Measurements from ENCODE around the gene ZYG11B.
"Not testable (repeated sequence)": the region's sequence is repeated elsewhere in the genome, so short reads cannot be mapped to it uniquely, and the experiment has no call there.

Gene ZYG11B

GRCh38 chr1:52692697-52693096 is 33.6 kb upstream of the ZYG11B start:
- no peak for FAIRE-seq
- TF ChIP-seq POLR2A (IDR thresholded peaks at IDR 0.05; ENCODE audit: low read depth, low read length) = no peak
- TF ChIP-seq TAF1 (IDR thresholded peaks at IDR 0.05; ENCODE audit: borderline replicate concordance, low read depth, low read length) = no peak
- no peak for TF ChIP-seq POLR2AphosphoS5 (IDR thresholded peaks at IDR 0.05; ENCODE audit: low read depth, low read length)

DNA sequence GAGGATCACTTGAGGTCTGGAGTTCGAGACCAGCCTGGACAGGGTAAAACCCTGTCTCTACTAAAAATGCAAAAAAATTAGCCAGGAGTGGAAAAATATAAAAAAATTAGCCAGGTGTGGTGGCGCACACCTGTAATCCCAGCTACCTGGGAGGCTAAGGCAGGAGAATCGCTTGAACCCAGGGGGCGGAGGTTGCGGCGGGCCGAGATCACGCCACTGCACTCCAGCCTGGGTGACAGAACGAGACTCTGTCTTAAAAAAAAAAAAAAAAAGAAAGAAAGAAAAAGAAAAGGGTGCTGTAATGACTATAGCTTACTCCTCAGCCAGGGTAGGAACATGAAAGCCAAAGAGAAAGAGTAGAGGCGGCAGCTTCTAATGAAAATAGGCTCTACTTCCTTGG is 32.9 kb upstream of the ZYG11B start:
- not testable (repeated sequence) for FAIRE-seq; DNase-seq (ENCODE audit: insufficient read length)

More at GRCh38 chr1:52692697-52693096, 33.6 kb upstream of the ZYG11B start:
- no peak for DNase-seq (ENCODE audit: insufficient read length)

DNA sequence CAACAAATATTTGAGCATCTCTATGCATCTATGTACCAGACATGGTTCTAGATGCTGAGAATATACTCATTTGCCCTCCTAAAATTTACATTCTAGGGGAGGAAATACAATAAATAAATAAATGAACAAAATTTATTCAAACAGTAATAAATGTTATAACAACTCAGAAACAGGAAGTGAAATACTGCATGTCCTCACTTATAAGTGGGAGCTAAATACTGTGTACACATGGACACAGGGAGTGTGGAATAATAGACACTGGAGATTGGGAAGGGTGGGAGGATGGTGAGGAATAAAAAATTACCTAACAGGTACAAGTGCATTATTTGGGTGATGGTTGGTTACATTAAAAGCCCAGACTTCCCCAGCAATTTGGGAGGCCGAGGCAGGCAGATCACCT is 32.4 kb upstream of the ZYG11B start:
- FAIRE-seq = no peak
- no peak for DNase-seq (ENCODE audit: insufficient read length)
- no peak for TF ChIP-seq TAF1 (IDR thresholded peaks at IDR 0.05; ENCODE audit: borderline replicate concordance, low read depth, low read length)
- no peak for TF ChIP-seq POLR2AphosphoS5 (IDR thresholded peaks at IDR 0.05; ENCODE audit: low read depth, low read length)
- no peak for TF ChIP-seq POLR2A (IDR thresholded peaks at IDR 0.05; ENCODE audit: low read depth, low read length)

GRCh38 chr1:52695627-52696026 is 30.6 kb upstream of the ZYG11B start:
- DNase-seq (ENCODE audit: insufficient read length) = no peak
- no peak for FAIRE-seq
- no peak for TF ChIP-seq POLR2A (IDR thresholded peaks at IDR 0.05; ENCODE audit: low read depth, low read length)
- TF ChIP-seq TAF1 (IDR thresholded peaks at IDR 0.05; ENCODE audit: borderline replicate concordance, low read depth, low read length) = no peak

DNA sequence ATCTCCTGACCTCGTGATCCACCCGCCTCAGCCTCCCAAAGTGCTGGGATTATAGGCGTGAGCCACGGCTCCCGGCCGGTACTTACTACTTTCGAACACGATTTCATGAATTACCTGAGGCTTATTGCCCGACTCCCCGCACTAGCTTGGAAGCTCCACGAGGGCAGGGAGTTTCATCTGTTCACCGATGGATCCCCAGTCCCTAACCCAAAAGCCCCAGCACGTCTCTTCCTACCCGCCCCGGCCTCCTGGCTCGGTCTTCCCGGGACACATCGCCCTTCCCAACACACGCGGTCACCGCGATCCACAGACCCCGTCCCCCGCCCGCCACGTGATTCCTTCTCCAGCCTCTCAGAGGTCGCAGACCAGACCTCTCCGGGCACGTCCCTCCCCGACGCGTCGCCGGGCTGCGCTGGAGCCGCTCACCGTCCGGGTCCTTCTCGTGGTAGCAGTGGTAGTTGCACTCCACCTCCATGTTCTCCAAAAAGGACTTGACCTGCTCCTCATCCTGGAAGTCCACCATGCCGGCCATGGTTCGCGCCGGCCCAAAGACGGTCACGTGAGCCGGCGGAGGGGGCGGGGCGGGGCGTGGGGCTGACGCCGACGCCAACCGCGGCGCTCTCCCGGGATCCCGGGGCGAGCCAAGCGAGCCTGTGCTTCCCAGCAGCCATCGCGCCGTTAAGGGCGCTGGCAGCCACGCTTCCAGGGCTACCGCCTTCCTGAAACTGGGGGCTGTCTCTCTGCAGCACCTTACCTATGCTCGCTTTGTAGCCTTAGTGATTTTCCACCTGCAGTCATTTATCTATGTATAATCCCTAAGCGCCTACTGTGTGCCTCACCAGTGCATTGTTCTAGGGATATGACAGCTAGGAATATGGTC is 28.2 kb upstream of the ZYG11B start, which contains the start of gene COA7:
Gene COA7 (minus strand): TSS at position 553 of the 880 bp plus-strand sequence. CDS start 21 bp downstream, at position 532.
- DNase-seq (ENCODE audit: insufficient read length) = peak; percentile 70
- FAIRE-seq = peak; percentile 94

DNA sequence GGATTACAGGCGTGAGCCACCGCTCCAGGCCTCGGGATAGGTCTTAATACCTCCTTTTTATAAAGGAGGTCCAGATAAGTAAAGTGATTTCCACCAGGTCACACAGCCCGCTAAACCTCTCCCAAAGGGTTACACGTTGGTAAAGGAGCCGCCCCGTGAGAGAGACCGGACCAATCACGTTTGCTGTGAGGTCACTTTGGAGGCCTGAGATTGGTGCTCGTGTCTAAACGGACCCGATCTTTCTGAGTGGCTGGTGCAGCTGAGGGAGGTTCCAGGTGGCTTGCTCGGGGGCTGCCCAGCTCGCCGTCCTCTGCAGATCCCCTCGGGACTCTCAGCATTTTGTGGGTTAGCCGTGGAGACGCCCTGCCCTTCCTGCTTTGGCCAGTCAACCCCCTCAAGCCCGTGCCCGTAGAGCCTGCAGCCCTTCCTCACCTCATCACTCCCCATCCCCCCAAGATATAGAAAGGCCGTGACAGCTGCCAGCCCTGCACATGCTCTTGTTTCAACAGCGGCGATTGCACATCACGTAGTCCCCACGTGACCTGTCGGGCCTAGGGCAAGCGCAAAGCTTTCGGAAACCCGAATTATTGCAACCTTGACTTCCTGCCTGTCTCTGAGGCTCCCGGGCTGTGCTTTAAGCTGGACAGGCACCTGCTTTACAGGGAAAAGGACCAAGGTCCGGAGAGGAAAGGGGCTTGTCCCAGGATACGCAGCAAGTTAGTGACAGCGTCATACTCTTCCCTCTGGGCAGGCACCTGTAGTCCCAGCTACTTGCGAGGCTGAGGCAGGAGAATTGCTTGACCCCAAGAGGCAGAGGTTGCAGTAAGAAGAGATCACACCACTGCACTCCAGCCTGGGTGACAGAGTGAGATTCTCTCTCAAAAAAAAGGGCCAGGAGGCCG is 23.1 kb upstream of the ZYG11B start:
- FAIRE-seq (peak; percentile 92), DNase-seq (ENCODE audit: insufficient read length) (peak; percentile 69)
- TF ChIP-seq TAF1 (IDR thresholded peaks at IDR 0.05; ENCODE audit: borderline replicate concordance, low read depth, low read length) (peak; percentile 67; the same call in 1 of the 2 replicates), POLR2AphosphoS5 (IDR thresholded peaks at IDR 0.05; ENCODE audit: low read depth, low read length) (no peak), POLR2A (IDR thresholded peaks at IDR 0.05; ENCODE audit: low read depth, low read length) (peak; percentile 57; the same call in 1 of the 2 replicates)

More for the DNA sequence above, 28.2 kb upstream of the ZYG11B start, which contains the start of gene COA7:
- TF ChIP-seq POLR2AphosphoS5 (IDR thresholded peaks at IDR 0.05; ENCODE audit: low read depth, low read length) = peak; percentile 57; the same call in 1 of the 2 replicates
- TF ChIP-seq POLR2A (IDR thresholded peaks at IDR 0.05; ENCODE audit: low read depth, low read length) = peak; percentile 75; the same call in 1 of the 2 replicates
- peak; percentile 48; the same call in 1 of the 2 replicates for TF ChIP-seq TAF1 (IDR thresholded peaks at IDR 0.05; ENCODE audit: borderline replicate concordance, low read depth, low read length)

DNA sequence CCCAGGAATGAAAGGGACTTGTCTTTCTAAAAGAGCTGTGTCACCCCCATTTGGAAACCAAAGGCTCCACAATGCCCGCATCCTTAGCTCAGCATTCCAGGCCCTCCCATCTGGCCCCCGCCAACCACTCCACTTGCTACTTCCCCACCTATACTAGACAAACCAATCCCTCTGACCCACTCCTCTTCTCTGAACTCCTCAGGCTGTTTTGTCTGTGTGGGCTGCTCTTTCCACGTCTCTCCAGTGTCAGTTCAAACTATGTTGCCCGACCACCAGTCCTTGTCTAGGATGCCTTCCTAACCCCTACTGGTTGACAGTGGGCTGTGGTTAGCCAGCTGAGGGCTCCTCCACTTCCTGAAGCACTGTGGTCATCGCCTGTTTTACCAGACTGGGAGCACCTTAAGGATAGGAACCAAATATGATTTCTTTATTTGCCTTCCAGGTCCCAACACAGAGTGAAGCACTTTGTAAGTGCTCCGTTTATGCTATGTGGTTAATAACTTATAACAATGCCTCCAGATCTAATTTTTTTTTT is 20.1 kb upstream of the ZYG11B start:
- FAIRE-seq (no peak), DNase-seq (ENCODE audit: insufficient read length) (no peak)
- TF ChIP-seq POLR2AphosphoS5 (IDR thresholded peaks at IDR 0.05; ENCODE audit: low read depth, low read length) = no peak
- TF ChIP-seq POLR2A (IDR thresholded peaks at IDR 0.05; ENCODE audit: low read depth, low read length) = no peak
- no peak for TF ChIP-seq TAF1 (IDR thresholded peaks at IDR 0.05; ENCODE audit: borderline replicate concordance, low read depth, low read length)

- FAIRE-seq = no peak
- TF ChIP-seq POLR2A (IDR thresholded peaks at IDR 0.05; ENCODE audit: low read depth, low read length) = no peak
- no peak for TF ChIP-seq POLR2AphosphoS5 (IDR thresholded peaks at IDR 0.05; ENCODE audit: low read depth, low read length)
- no peak for TF ChIP-seq TAF1 (IDR thresholded peaks at IDR 0.05; ENCODE audit: borderline replicate concordance, low read depth, low read length)
Observed at GRCh38 chr1:52706941-52707926, 19.0 kb upstream of the ZYG11B start.

DNA sequence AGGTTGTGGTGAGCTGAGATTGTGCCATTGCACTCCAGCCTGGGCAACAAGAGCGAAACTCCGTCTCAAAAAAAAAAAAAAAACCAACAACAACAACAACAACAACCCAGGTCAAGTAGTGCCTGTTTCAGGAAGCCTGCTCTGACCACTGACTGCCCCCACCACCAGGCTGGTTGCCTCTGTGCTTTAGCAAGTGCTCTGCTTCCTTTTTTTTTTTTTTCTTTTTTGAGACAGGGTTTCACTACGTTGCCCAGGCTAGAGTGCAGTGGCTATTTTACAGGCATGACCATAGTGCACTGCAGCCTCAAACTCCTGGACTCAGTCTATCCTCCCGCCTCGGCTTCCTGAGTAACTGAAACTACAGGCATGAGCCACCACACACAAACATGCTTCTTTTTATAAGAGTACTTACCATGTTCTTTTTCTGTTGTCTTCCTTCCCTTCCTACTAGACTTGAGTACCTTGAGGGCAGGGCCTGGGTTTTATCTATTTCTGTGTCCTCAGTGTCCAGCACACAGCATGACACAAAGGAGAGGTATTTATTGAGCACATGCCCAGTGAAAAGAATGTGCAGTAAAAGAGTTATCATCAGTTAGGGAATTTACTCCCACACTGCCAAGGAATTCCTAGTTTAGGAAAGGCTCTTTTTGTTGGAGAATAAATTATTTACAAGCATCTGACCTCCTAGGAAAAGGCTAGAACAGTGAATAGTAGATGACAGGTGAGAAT is 18.2 kb upstream of the ZYG11B start:
- DNase-seq (ENCODE audit: insufficient read length) (no peak), FAIRE-seq (no peak)
- TF ChIP-seq POLR2AphosphoS5 (IDR thresholded peaks at IDR 0.05; ENCODE audit: low read depth, low read length) (no peak), TAF1 (IDR thresholded peaks at IDR 0.05; ENCODE audit: borderline replicate concordance, low read depth, low read length) (no peak), POLR2A (IDR thresholded peaks at IDR 0.05; ENCODE audit: low read depth, low read length) (no peak)

More at GRCh38 chr1:52706941-52707926, 19.0 kb upstream of the ZYG11B start:
- no peak for DNase-seq (ENCODE audit: insufficient read length)

DNA sequence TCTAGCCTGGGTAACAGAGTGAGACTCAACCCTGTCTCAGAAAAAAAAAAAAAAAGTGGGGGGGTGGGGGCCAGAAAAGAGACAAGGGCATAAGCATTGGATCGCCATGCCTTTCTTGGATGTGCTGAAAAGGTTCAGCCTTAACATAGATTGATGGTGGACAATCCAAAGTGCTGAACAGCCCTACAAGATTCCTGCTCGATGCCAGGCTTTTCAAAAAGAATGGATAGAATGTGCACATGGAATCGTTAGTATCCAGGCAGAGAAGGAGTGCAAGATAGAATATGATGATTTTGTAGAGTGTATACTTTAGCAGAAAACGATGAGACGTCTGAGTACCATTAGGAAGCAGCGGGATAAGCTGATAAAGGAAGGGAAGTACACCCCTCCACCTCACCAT is 17.2 kb upstream of the ZYG11B start:
- no peak for FAIRE-seq
- TF ChIP-seq POLR2A (IDR thresholded peaks at IDR 0.05; ENCODE audit: low read depth, low read length) (no peak), POLR2AphosphoS5 (IDR thresholded peaks at IDR 0.05; ENCODE audit: low read depth, low read length) (no peak), TAF1 (IDR thresholded peaks at IDR 0.05; ENCODE audit: borderline replicate concordance, low read depth, low read length) (no peak)
- DNase-seq (ENCODE audit: insufficient read length) = no peak

All from GM12892 (cell line).